ENCODE results near the gene DLG3. TPM values are rescaled to one million over a fixed set of nuclear protein-coding genes. Genes with fewer than 3 reads are reported as not detected.
"Not testable (repeated sequence)": the region's sequence is repeated elsewhere in the genome, so short reads cannot be mapped to it uniquely, and the experiment has no call there.

Gene DLG3
- total RNA-seq, 1 experiment from 2014 or later, result 71.2 TPM

DNA sequence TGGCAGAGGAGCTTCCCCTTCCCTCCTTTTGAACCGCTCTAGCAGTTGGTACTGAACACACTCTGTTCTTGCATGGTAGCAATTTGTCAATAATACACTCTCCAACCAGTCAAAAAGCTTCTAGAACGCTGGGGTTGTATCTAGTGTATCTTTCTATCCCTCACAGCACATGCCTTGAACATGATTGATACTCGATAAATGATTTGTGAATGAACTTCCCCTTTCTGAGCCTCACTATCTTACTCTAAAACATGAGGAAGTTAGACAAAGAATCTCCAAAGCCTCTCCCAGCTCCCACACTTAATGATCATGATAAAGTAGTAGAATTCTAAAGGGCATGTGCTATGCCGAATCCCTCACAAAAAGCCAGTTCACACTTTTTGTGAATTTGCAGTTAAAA, 64.4 kb downstream of the DLG3 start:
- Histone ChIP-seq H3K4me1 (ENCODE audit: insufficient read depth, low read length) (no peaks in the 10 kb centered on the region; the same call in 1 of the 2 replicates), H3K79me1 (ENCODE audit: insufficient read depth, low read depth, low read length, poor library complexity, severe bottlenecking) (no peaks in the 10 kb centered on the region), H3K56ac (ENCODE audit: insufficient read length, low read depth, low read length) (no peak overlapping the region), H3T11ph (ENCODE audit: low read length) (no peak overlapping the region), H3K79me2 (ENCODE audit: insufficient read depth, low read length) (no peaks in the 10 kb centered on the region), H4K91ac (ENCODE audit: insufficient read length, low read depth, low read length) (no peak overlapping the region), H2BK12ac (ENCODE audit: insufficient read length, low read depth, low read length) (no peak overlapping the region), H3K9me3 (ENCODE audit: control insufficient read depth, low read depth, low read length) (peaks cover 61% of the 10 kb centered on the region), H3K4me2 (ENCODE audit: insufficient read depth, insufficient read length, low read length) (no peak overlapping the region), H3K23ac (ENCODE audit: insufficient read length, low read depth, low read length) (no peak overlapping the region), H4K8ac (replicated peaks; ENCODE audit: insufficient read length, low read depth, low read length) (no peak overlapping the region), H3K18ac (ENCODE audit: insufficient read length, low read depth, low read length) (no peak overlapping the region), H2BK20ac (ENCODE audit: low read depth, low read length, poor library complexity, severe bottlenecking) (no peak overlapping the region), H4K20me1 (ENCODE audit: control insufficient read depth, insufficient read depth, insufficient read length) (no peaks in the 10 kb centered on the region), H3K14ac (ENCODE audit: insufficient read depth, low read length) (no peak overlapping the region), H3K27me3 (ENCODE audit: insufficient read depth, low read length) (no peaks in the 10 kb centered on the region), H3K9ac (ENCODE audit: extremely low read depth, insufficient read length, low read length) (no peak overlapping the region), H2BK5ac (ENCODE audit: insufficient read length, low read length) (no peak overlapping the region), H2BK15ac (ENCODE audit: low read depth, low read length) (no peak overlapping the region), H3K4ac (ENCODE audit: low read depth, low read length) (no peak overlapping the region), H4K5ac (ENCODE audit: insufficient read length, low read depth, low read length) (no peak overlapping the region), H2AK5ac (ENCODE audit: insufficient read length, low read length) (no peak overlapping the region), H2AFZ (ENCODE audit: low read length) (no peak overlapping the region), H3K23me2 (ENCODE audit: insufficient read length, low read depth, low read length, poor library complexity, severe bottlenecking) (no peaks in the 10 kb centered on the region), H2BK120ac (ENCODE audit: low read depth, low read length, poor library complexity, severe bottlenecking) (no peak overlapping the region), H3K27ac (ENCODE audit: insufficient read length, low read depth, low read length) (no peak overlapping the region)
- TF ChIP-seq, protein P1, sequence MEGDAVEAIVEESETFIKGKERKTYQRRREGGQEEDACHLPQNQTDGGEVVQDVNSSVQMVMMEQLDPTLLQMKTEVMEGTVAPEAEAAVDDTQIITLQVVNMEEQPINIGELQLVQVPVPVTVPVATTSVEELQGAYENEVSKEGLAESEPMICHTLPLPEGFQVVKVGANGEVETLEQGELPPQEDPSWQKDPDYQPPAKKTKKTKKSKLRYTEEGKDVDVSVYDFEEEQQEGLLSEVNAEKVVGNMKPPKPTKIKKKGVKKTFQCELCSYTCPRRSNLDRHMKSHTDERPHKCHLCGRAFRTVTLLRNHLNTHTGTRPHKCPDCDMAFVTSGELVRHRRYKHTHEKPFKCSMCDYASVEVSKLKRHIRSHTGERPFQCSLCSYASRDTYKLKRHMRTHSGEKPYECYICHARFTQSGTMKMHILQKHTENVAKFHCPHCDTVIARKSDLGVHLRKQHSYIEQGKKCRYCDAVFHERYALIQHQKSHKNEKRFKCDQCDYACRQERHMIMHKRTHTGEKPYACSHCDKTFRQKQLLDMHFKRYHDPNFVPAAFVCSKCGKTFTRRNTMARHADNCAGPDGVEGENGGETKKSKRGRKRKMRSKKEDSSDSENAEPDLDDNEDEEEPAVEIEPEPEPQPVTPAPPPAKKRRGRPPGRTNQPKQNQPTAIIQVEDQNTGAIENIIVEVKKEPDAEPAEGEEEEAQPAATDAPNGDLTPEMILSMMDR (conservative IDR thresholded peaks at IDR 0.05), result no peak
- Mint-ChIP-seq H3K27ac (no peak overlapping the region), H3K4me1 (peaks cover 33 to 43% of the 10 kb centered on the region in 2 experiments), H3K4me3 (no peak overlapping the region), H3K27me3 (ENCODE audit: low read depth) (peaks cover 2% of the 10 kb centered on the region), H3K9me3 (peaks cover 76 to 82% of the 10 kb centered on the region in 2 experiments), H3K36me3 (ENCODE audit: insufficient read depth in 1 of 3, low read depth in 3 of 3) (peaks cover 7 to 21% (median 8%) of the 10 kb centered on the region in 3 experiments)
- DNase-seq, result no peak
- no CpG with 5 or more reads among the region's 4 CpGs for WGBS (ENCODE audit: extremely low coverage, insufficient read length, low lambda C conversion rate)

DNA sequence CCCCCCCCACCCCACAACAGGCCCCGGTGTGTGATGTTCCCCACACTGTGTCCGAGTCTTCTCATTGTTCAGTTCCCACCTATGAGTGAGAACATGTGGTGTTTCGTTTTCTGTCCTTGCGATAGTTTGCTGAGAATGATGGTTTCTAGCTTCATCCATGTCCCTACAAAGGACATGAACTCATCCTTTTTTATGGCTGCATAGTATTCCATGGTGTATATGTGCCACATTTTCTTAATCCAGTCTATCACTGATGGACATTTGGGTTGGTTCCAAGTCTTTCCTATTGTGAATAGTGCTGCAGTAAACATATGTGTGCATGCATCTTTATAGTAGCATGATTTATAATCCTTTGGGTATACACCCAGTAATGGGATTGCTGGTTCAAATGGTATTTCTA, 70.6 kb downstream of the DLG3 start:
- not testable (repeated sequence) for H2AK5ac ChIP-seq (ENCODE audit: insufficient read length, low read length); H4K20me1 ChIP-seq (ENCODE audit: control insufficient read depth, insufficient read depth, insufficient read length); H3K4me2 ChIP-seq (ENCODE audit: insufficient read depth, insufficient read length, low read length); H3K14ac ChIP-seq (ENCODE audit: insufficient read depth, low read length); H3K79me2 ChIP-seq (ENCODE audit: insufficient read depth, low read length); H4K5ac ChIP-seq (ENCODE audit: insufficient read length, low read depth, low read length); H2BK120ac ChIP-seq (ENCODE audit: low read depth, low read length, poor library complexity, severe bottlenecking); H3K36me3 Mint-ChIP-seq (ENCODE audit: insufficient read depth in 1 of 3, low read depth in 3 of 3); H3K4me1 ChIP-seq (ENCODE audit: insufficient read depth, low read length); H2AFZ ChIP-seq (ENCODE audit: low read length); H2BK12ac ChIP-seq (ENCODE audit: insufficient read length, low read depth, low read length); H3K23me2 ChIP-seq (ENCODE audit: insufficient read length, low read depth, low read length, poor library complexity, severe bottlenecking); H3K56ac ChIP-seq (ENCODE audit: insufficient read length, low read depth, low read length); DNase-seq; H3K27me3 Mint-ChIP-seq (ENCODE audit: low read depth); H3K79me1 ChIP-seq (ENCODE audit: insufficient read depth, low read depth, low read length, poor library complexity, severe bottlenecking); H3K4me1 Mint-ChIP-seq; H4K91ac ChIP-seq (ENCODE audit: insufficient read length, low read depth, low read length); H3K18ac ChIP-seq (ENCODE audit: insufficient read length, low read depth, low read length); H3K4me3 Mint-ChIP-seq; H2BK15ac ChIP-seq (ENCODE audit: low read depth, low read length); H3K9ac ChIP-seq (ENCODE audit: extremely low read depth, insufficient read length, low read length); H3K4ac ChIP-seq (ENCODE audit: low read depth, low read length); H2BK5ac ChIP-seq (ENCODE audit: insufficient read length, low read length); H2BK20ac ChIP-seq (ENCODE audit: low read depth, low read length, poor library complexity, severe bottlenecking); H3K23ac ChIP-seq (ENCODE audit: insufficient read length, low read depth, low read length); H3K27ac ChIP-seq (ENCODE audit: insufficient read length, low read depth, low read length); H3K27me3 ChIP-seq (ENCODE audit: insufficient read depth, low read length); H3K27ac Mint-ChIP-seq; H3T11ph ChIP-seq (ENCODE audit: low read length); H4K8ac ChIP-seq (replicated peaks; ENCODE audit: insufficient read length, low read depth, low read length)
- H3K9me3 ChIP-seq (ENCODE audit: control insufficient read depth, low read depth, low read length), result peaks cover 11% of the 10 kb centered on the region
- H3K9me3 Mint-ChIP-seq, result peaks cover 60 to 72% of the 10 kb centered on the region in 2 experiments
- no CpG with 5 or more reads among the region's 4 CpGs for WGBS (ENCODE audit: extremely low coverage, insufficient read length, low lambda C conversion rate)

Data from H9 (cell line).